Measurements from ENCODE around the gene NRG3.

Gene NRG3

GRCh38 chr10:82535457-82535856 is 660.5 kb downstream of the NRG3 start:
- H3K4me3 ChIP-seq (replicated peaks; ENCODE audit: low read depth, low read length), result no peak overlapping the region
- no peak for TF ChIP-seq CTCF (IDR thresholded peaks at IDR 0.05; ENCODE audit: low read length, missing control alignments)
- no peak for DNase-seq (ENCODE audit: low read depth)

- no peak overlapping the region for H3K4me3 ChIP-seq (replicated peaks; ENCODE audit: low read depth, low read length)
- TF ChIP-seq CTCF (IDR thresholded peaks at IDR 0.05; ENCODE audit: low read length, missing control alignments), result no peak
- DNase-seq (ENCODE audit: low read depth), result no peak
Measured at GRCh38 chr10:82536668-82537067, 661.7 kb downstream of the NRG3 start.

GRCh38 chr10:82538272-82538671 is 663.3 kb downstream of the NRG3 start:
- DNase-seq (ENCODE audit: low read depth), result no peak
- no peak for TF ChIP-seq CTCF (IDR thresholded peaks at IDR 0.05; ENCODE audit: low read length, missing control alignments)
- H3K4me3 ChIP-seq (replicated peaks; ENCODE audit: low read depth, low read length), result no peak overlapping the region

- no peak for DNase-seq (ENCODE audit: low read depth)
- no peak for TF ChIP-seq CTCF (IDR thresholded peaks at IDR 0.05; ENCODE audit: low read length, missing control alignments)
- no peak overlapping the region for H3K4me3 ChIP-seq (replicated peaks; ENCODE audit: low read depth, low read length)
Measured at GRCh38 chr10:82543631-82544030, 668.6 kb downstream of the NRG3 start.

GRCh38 chr10:82544377-82544776 is 669.4 kb downstream of the NRG3 start:
- no peak for DNase-seq (ENCODE audit: low read depth)
- no peak overlapping the region for H3K4me3 ChIP-seq (replicated peaks; ENCODE audit: low read depth, low read length)
- TF ChIP-seq CTCF (IDR thresholded peaks at IDR 0.05; ENCODE audit: low read length, missing control alignments), result no peak

- TF ChIP-seq CTCF (IDR thresholded peaks at IDR 0.05; ENCODE audit: low read length, missing control alignments), result no peak
- DNase-seq (ENCODE audit: low read depth), result no peak
- H3K4me3 ChIP-seq (replicated peaks; ENCODE audit: low read depth, low read length), result no peak overlapping the region
Measured at GRCh38 chr10:82551506-82551905, 676.5 kb downstream of the NRG3 start.

GRCh38 chr10:82552267-82552666 is 677.3 kb downstream of the NRG3 start:
- H3K4me3 ChIP-seq (replicated peaks; ENCODE audit: low read depth, low read length), result no peak overlapping the region
- DNase-seq (ENCODE audit: low read depth), result no peak
- TF ChIP-seq CTCF (IDR thresholded peaks at IDR 0.05; ENCODE audit: low read length, missing control alignments), result no peak

Measured in fibroblast of pulmonary artery (primary cell).